Trophoblast cell (in vitro differentiated cells and primary cell): ENCODE results near the gene TAF4B.

Experiments
- DNase-seq, 2 donors: peaks; one replicate each; pipeline ENCODE4 v3.0.0-alpha.2; 2016
- H2AFZ ChIP-seq: 2 replicates; pipeline ENCODE4 v1.6.1; 2013; ENCODE audit warnings: low read length, moderate library complexity, mild to moderate bottlenecking; ENCODE audit not compliant: insufficient read depth, poor library complexity
- H2AK5ac ChIP-seq: 2 replicates; pipeline ENCODE4 v1.6.1; 2013; ENCODE audit warnings: mild to moderate bottlenecking, low read length
- H2BK120ac ChIP-seq: 2 replicates; pipeline ENCODE4 v1.6.1; 2013; ENCODE audit warnings: low read length, mild to moderate bottlenecking, moderate library complexity; ENCODE audit not compliant: insufficient read depth, poor library complexity
- H2BK12ac ChIP-seq: 2 replicates; pipeline ENCODE4 v1.6.1; 2013; ENCODE audit warnings: mild to moderate bottlenecking, low read length, moderate library complexity
- H2BK5ac ChIP-seq: 2 replicates; pipeline ENCODE4 v1.6.1; 2013; ENCODE audit warnings: low read length, low read depth, moderate library complexity, mild to moderate bottlenecking; ENCODE audit not compliant: poor library complexity
- H3K14ac ChIP-seq: 2 replicates; pipeline ENCODE4 v1.6.1; 2013; ENCODE audit warnings: mild to moderate bottlenecking, low read length
- H3K18ac ChIP-seq: 2 replicates; pipeline ENCODE4 v1.6.1; 2013; ENCODE audit warnings: mild to moderate bottlenecking, low read length
- H3K23ac ChIP-seq: 2 replicates; pipeline ENCODE4 v1.6.1; 2013; ENCODE audit warnings: low read length
- H3K27ac ChIP-seq: 2 replicates; pipeline ENCODE4 v1.5.1; 2013; ENCODE audit warnings: low read depth, mild to moderate bottlenecking, inconsistent platforms, low read length, moderate library complexity
- H3K27me3 ChIP-seq: 2 replicates; pipeline ENCODE4 v1.6.1; 2013; ENCODE audit warnings: inconsistent platforms, mild to moderate bottlenecking, low read length, moderate library complexity; ENCODE audit not compliant: insufficient read depth
- H3K36me3 ChIP-seq, 2 experiments: 1 replicate in 1 of 2; 2 replicates in 1 of 2; pipeline ENCODE4 v1.6.1; 2013; ENCODE audit warnings: low read length in 2 of 2, mild to moderate bottlenecking in 2 of 2, moderate library complexity in 1 of 2; ENCODE audit not compliant: insufficient read depth in 2 of 2, control insufficient read depth in 1 of 2
- H3K4ac ChIP-seq: 2 replicates; pipeline ENCODE4 v1.6.1; 2013; ENCODE audit warnings: low read depth, mild to moderate bottlenecking, low read length, moderate library complexity
- H3K4me1 ChIP-seq, 2 experiments: 1 replicate in 1 of 2; 2 replicates in 1 of 2; pipeline ENCODE4 v1.6.1; 2013; ENCODE audit warnings: low read length in 2 of 2, mild to moderate bottlenecking in 2 of 2, moderate library complexity in 1 of 2; ENCODE audit not compliant: insufficient read depth in 2 of 2, control insufficient read depth in 1 of 2
- H3K4me2 ChIP-seq: 2 replicates; pipeline ENCODE4 v1.6.1; 2013; ENCODE audit warnings: inconsistent platforms, mild to moderate bottlenecking, low read length, moderate library complexity
- H3K4me3 ChIP-seq: 2 replicates; pipeline ENCODE4 v1.5.1; 2013; ENCODE audit warnings: mild to moderate bottlenecking, low read depth, low read length, inconsistent platforms
- H3K79me1 ChIP-seq: one replicate; pipeline ENCODE4 v1.6.1; 2013; ENCODE audit warnings: low read length
- H3K79me2 ChIP-seq: 2 replicates; pipeline ENCODE4 v1.6.1; 2013; ENCODE audit warnings: low read length, mild to moderate bottlenecking; ENCODE audit not compliant: control insufficient read depth, insufficient read depth, poor library complexity
- H3K9ac ChIP-seq: 2 replicates; pipeline ENCODE4 v1.6.1; 2013; ENCODE audit warnings: mild to moderate bottlenecking, low read length
- H3K9me3 ChIP-seq: 2 replicates; pipeline ENCODE4 v1.6.1; 2013; ENCODE audit warnings: low read depth, mild to moderate bottlenecking, control low read depth, inconsistent platforms, low read length; ENCODE audit not compliant: insufficient read depth
- H4K12ac ChIP-seq: 2 replicates; pipeline ENCODE4 v1.6.1; 2013; ENCODE audit warnings: low read depth, mild to moderate bottlenecking, low read length, moderate library complexity
- H4K8ac ChIP-seq: 2 replicates; pipeline ENCODE4 v1.6.1; 2013; ENCODE audit warnings: low read depth, mild to moderate bottlenecking, low read length, moderate library complexity
- H4K91ac ChIP-seq: one replicate; pipeline ENCODE4 v1.6.1; 2013; ENCODE audit warnings: low read depth, mild to moderate bottlenecking, low read length, moderate library complexity
- WGBS: extraction: QIAGEN DNeasy Blood & Tissue Kit; methylation state at CpG from one replicate; pipeline ENCODE4 v1.1.7; 2013; ENCODE audit warnings: missing lambda C conversion rate; ENCODE audit not compliant: insufficient read length, insufficient coverage; ENCODE audit errors: extremely low coverage; 5-methylcytosine and 5-hydroxymethylcytosine counted together

TAF4B gene

DNA sequence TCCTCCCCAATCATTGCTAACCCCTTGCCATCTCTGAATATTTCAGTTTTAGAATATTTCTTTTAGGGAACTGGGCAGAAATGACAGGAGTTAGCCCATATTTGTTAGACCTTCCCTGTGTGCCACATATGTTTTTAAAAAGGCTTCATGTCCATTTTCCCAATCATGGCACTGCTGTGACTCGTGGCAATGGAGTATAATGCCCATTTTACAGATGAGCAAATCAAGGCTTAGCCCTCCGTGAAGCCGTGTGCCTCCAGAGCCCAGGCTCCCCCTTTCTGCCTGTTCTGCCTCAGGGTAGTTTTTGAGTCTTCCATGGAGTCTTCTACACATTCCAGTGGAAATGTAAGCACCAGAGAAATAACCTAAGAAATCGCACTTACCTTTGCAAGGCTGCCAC, 192.0 kb downstream of the TAF4B start:
- DNase-seq, result no peak
- no peak overlapping the region for H2AFZ ChIP-seq
- no peaks in the 10 kb centered on the region for H3K4me1 ChIP-seq
- no CpG with 5 or more reads among the region's 4 CpGs for WGBS
- no peak overlapping the region for H3K23ac ChIP-seq
- H2BK12ac ChIP-seq, result no peak overlapping the region
- H2BK120ac ChIP-seq, result no peak overlapping the region
- no peak overlapping the region for H3K4ac ChIP-seq
- H3K79me2 ChIP-seq, result no peaks in the 10 kb centered on the region
- H3K9me3 ChIP-seq, result no peaks in the 10 kb centered on the region
- no peak overlapping the region for H4K8ac ChIP-seq
- H3K27me3 ChIP-seq, result no peaks in the 10 kb centered on the region
- no peak overlapping the region for H2AK5ac ChIP-seq
- H3K4me2 ChIP-seq, result no peak overlapping the region
- no peak overlapping the region for H3K14ac ChIP-seq
- no peak overlapping the region for H3K4me3 ChIP-seq
- H2BK5ac ChIP-seq, result no peak overlapping the region
- H4K12ac ChIP-seq, result no peak overlapping the region
- H3K36me3 ChIP-seq, result no peaks in the 10 kb centered on the region
- no peak overlapping the region for H4K91ac ChIP-seq
- H3K79me1 ChIP-seq, result no peaks in the 10 kb centered on the region
- H3K18ac ChIP-seq, result no peak overlapping the region
- H3K27ac ChIP-seq, result no peak overlapping the region
- no peak overlapping the region for H3K9ac ChIP-seq

DNA sequence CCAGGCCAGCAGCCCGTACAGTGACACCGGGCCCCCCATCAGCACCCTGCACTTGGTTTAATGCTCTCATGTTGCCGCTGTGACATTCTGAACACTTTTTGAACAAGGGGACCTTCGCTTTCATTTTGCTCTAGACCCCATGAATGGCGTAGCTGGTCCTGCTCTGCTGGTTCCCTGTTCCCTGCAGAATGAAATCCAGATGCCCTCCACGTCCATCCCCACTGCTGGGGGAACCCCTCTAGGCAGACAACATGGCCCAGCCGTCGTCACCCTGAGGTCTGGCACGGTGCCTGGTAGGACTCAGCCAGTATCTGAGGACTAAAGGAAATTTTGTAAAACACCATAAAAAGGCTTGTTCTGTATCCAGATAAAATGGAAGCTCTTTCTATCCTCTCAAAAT, 193.5 kb downstream of the TAF4B start:
- Histone ChIP-seq H3K79me2 (no peaks in the 10 kb centered on the region), H2AK5ac (no peak overlapping the region), H2AFZ (no peak overlapping the region), H3K27ac (no peak overlapping the region), H3K4me2 (no peak overlapping the region), H3K9me3 (no peaks in the 10 kb centered on the region), H3K9ac (no peak overlapping the region), H2BK120ac (no peak overlapping the region), H2BK5ac (no peak overlapping the region), H4K8ac (no peak overlapping the region), H3K27me3 (no peaks in the 10 kb centered on the region), H3K23ac (no peak overlapping the region), H3K18ac (no peak overlapping the region), H3K79me1 (no peaks in the 10 kb centered on the region), H3K36me3 (no peaks in the 10 kb centered on the region), H3K4me1 (peaks cover 0 to 2% of the 10 kb centered on the region in 2 experiments), H4K12ac (no peak overlapping the region), H3K4me3 (no peak overlapping the region), H3K4ac (no peak overlapping the region), H3K14ac (no peak overlapping the region), H2BK12ac (no peak overlapping the region), H4K91ac (no peak overlapping the region)
- DNase-seq, result no peak
- WGBS, result no CpG with 5 or more reads among the region's 9 CpGs

DNA sequence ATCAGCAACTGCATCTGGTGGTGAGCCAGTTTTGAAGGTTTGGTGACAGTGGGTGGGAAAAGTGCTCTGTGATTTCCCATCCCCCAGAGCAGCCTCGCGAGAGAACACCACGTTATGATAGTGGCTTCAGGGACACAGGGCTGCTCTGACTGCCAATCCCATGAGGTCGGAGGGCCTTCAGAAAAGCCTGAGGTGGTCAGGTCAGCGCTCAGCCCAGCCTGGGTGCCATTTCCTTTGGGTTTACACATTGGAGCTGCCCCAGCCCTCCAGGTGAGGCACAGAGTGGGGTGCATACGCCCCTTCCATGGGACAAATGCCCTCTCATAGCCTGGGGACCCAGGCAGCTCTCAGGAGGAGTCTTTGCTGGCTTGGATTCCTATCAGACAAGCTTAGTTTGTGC, 195.3 kb downstream of the TAF4B start:
- Histone ChIP-seq H4K12ac (no peak overlapping the region), H3K79me2 (no peaks in the 10 kb centered on the region), H3K4ac (no peak overlapping the region), H4K8ac (no peak overlapping the region), H3K36me3 (no peaks in the 10 kb centered on the region), H3K79me1 (no peaks in the 10 kb centered on the region), H3K27ac (no peak overlapping the region), H2BK120ac (no peak overlapping the region), H2AFZ (no peak overlapping the region), H3K27me3 (no peaks in the 10 kb centered on the region), H4K91ac (no peak overlapping the region), H3K4me3 (no peak overlapping the region), H3K9me3 (no peaks in the 10 kb centered on the region), H2BK5ac (no peak overlapping the region), H2AK5ac (no peak overlapping the region), H3K4me1 (peaks cover 5 to 7% of the 10 kb centered on the region in 2 experiments), H2BK12ac (no peak overlapping the region), H3K14ac (no peak overlapping the region), H3K9ac (no peak overlapping the region), H3K18ac (no peak overlapping the region), H3K4me2 (no peak overlapping the region), H3K23ac (no peak overlapping the region)
- no CpG with 5 or more reads among the region's 6 CpGs for WGBS
- DNase-seq, result no peak

DNA sequence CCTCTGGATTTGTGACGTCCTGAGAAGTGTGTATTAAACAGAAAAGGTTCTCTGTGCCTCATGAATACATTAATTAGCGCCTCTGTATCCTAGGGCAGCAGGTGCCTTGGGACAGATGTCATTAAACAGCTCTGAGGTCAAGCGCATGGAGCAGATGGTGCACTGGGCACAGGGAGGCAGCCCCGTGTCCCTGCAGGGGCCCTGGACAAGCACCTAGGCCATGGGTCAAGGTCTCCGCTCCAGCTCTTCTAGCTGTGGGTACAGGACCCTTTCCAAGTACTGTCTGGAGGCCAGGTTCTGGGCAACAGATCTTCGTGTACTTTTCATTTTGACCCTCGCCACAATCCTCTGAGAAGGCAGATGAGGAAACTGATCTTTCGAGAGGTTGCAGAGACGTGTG, 195.7 kb downstream of the TAF4B start:
- Histone ChIP-seq H3K79me2 (no peaks in the 10 kb centered on the region), H3K4me1 (peaks cover 5 to 7% of the 10 kb centered on the region in 2 experiments), H2AK5ac (no peak overlapping the region), H3K14ac (no peak overlapping the region), H2BK120ac (no peak overlapping the region), H2AFZ (no peak overlapping the region), H4K12ac (no peak overlapping the region), H3K36me3 (no peaks in the 10 kb centered on the region), H3K23ac (no peak overlapping the region), H3K9ac (no peak overlapping the region), H3K18ac (no peak overlapping the region), H3K9me3 (no peaks in the 10 kb centered on the region), H4K91ac (no peak overlapping the region), H3K27ac (no peak overlapping the region), H3K79me1 (no peaks in the 10 kb centered on the region), H2BK12ac (no peak overlapping the region), H3K4ac (no peak overlapping the region), H3K4me2 (no peak overlapping the region), H3K4me3 (no peak overlapping the region), H3K27me3 (no peaks in the 10 kb centered on the region), H4K8ac (no peak overlapping the region), H2BK5ac (no peak overlapping the region)
- no CpG with 5 or more reads among the region's 9 CpGs for WGBS
- DNase-seq, result no peak
